Neural crest cell (in vitro differentiated cells): ENCODE measurements around the gene CEACAM20. TPM values are rescaled to one million over a fixed set of nuclear protein-coding genes. Genes with fewer than 3 reads are reported as not detected.

ENCODE experiments used
- DNase-seq: peaks from one replicate; pipeline ENCODE4 v3.0.0; 2021; ENCODE audit warnings: low read depth, mixed read lengths, low spot score
- H3K27ac Mint-ChIP-seq: one replicate; pipeline ENCODE4 v1.8.0; 2021; ENCODE audit warnings: mild to moderate bottlenecking, mixed read lengths; ENCODE audit not compliant: unreplicated experiment
- H3K27me3 Mint-ChIP-seq: 2 replicates; pipeline ENCODE4 v1.8.0; 2021; ENCODE audit warnings: low read depth, mild to moderate bottlenecking, mixed read lengths
- H3K36me3 Mint-ChIP-seq: 2 replicates; pipeline ENCODE4 v1.8.0; 2021; ENCODE audit warnings: low read depth, mild to moderate bottlenecking, mixed read lengths
- H3K4me1 Mint-ChIP-seq: 2 replicates; pipeline ENCODE4 v1.8.0; 2021; ENCODE audit warnings: mixed read lengths
- H3K4me3 Mint-ChIP-seq: one replicate; pipeline ENCODE4 v1.8.0; 2021; ENCODE audit warnings: mild to moderate bottlenecking, mixed read lengths
- H3K9me3 Mint-ChIP-seq: 2 replicates; pipeline ENCODE4 v1.8.0; 2021; ENCODE audit warnings: mixed read lengths
- CTCF ChIP-seq: fragments of 200-600 bp; sonication (generic); conservative IDR thresholded peaks from 2 replicates; pipeline ENCODE4 v1.5.0; 2021; ENCODE audit warnings: antibody characterized with exemption, mild to moderate bottlenecking
- total RNA-seq: library from RNA; stranded (reverse); gene quantifications from 2 replicates; pipeline ENCODE4 v1.2.1, GENCODE V29; 2021

CEACAM20 gene
- total RNA-seq, 1 donor from 2014 or later = not detected

GRCh38 chr19:44521370-44521769 is 8.1 kb downstream of the CEACAM20 start:
- Mint-ChIP-seq H3K4me3 (no peak overlapping the region), H3K36me3 (no peaks in the 10 kb centered on the region), H3K27ac (no peak overlapping the region), H3K4me1 (no peaks in the 10 kb centered on the region), H3K27me3 (peaks cover 17% of the 10 kb centered on the region), H3K9me3 (no peaks in the 10 kb centered on the region)
- no peak for TF ChIP-seq CTCF
- DNase-seq = no peak

DNA sequence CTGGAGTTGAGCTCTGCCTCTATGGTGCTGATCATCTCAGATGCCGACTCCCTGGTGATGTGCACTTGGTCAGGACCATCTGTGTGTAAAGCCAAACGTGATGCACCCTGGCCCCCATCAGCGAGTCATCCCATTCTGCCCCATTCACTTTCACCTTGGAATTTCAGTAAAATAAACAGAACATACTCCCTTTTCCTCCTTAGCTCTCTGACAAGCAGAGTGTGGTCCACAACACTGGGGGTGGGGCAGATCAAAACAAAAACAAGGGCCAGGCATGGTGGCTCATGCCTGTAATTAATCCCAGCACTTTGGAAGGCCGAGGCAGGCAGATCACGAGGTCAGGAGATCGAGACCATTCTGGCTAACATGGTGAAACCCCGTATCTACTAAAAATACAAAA is 12.3 kb downstream of the CEACAM20 start:
- H3K9me3 Mint-ChIP-seq = no peaks in the 10 kb centered on the region

GRCh38 chr19:44515907-44516306 is 13.6 kb downstream of the CEACAM20 start:
- H3K27ac Mint-ChIP-seq = no peak overlapping the region
- peaks cover 31% of the 10 kb centered on the region for H3K27me3 Mint-ChIP-seq
- no peaks in the 10 kb centered on the region for H3K9me3 Mint-ChIP-seq
- no peaks in the 10 kb centered on the region for H3K4me1 Mint-ChIP-seq
- no peak for TF ChIP-seq CTCF
- H3K36me3 Mint-ChIP-seq = no peaks in the 10 kb centered on the region
- H3K4me3 Mint-ChIP-seq = no peak overlapping the region
- DNase-seq = no peak

More for the DNA sequence above, 12.3 kb downstream of the CEACAM20 start:
- TF ChIP-seq CTCF = no peak
- no peaks in the 10 kb centered on the region for H3K4me1 Mint-ChIP-seq
- no peak overlapping the region for H3K4me3 Mint-ChIP-seq
- H3K27me3 Mint-ChIP-seq = peaks cover 20% of the 10 kb centered on the region
- no peak overlapping the region for H3K27ac Mint-ChIP-seq
- no peaks in the 10 kb centered on the region for H3K36me3 Mint-ChIP-seq
- no peak for DNase-seq

GRCh38 chr19:44515031-44515430 is 14.4 kb downstream of the CEACAM20 start:
- TF ChIP-seq CTCF = no peak
- Mint-ChIP-seq H3K27ac (no peak overlapping the region), H3K27me3 (peaks cover 40% of the 10 kb centered on the region), H3K36me3 (no peaks in the 10 kb centered on the region), H3K4me3 (no peak overlapping the region), H3K9me3 (no peaks in the 10 kb centered on the region), H3K4me1 (no peaks in the 10 kb centered on the region)
- no peak for DNase-seq

DNA sequence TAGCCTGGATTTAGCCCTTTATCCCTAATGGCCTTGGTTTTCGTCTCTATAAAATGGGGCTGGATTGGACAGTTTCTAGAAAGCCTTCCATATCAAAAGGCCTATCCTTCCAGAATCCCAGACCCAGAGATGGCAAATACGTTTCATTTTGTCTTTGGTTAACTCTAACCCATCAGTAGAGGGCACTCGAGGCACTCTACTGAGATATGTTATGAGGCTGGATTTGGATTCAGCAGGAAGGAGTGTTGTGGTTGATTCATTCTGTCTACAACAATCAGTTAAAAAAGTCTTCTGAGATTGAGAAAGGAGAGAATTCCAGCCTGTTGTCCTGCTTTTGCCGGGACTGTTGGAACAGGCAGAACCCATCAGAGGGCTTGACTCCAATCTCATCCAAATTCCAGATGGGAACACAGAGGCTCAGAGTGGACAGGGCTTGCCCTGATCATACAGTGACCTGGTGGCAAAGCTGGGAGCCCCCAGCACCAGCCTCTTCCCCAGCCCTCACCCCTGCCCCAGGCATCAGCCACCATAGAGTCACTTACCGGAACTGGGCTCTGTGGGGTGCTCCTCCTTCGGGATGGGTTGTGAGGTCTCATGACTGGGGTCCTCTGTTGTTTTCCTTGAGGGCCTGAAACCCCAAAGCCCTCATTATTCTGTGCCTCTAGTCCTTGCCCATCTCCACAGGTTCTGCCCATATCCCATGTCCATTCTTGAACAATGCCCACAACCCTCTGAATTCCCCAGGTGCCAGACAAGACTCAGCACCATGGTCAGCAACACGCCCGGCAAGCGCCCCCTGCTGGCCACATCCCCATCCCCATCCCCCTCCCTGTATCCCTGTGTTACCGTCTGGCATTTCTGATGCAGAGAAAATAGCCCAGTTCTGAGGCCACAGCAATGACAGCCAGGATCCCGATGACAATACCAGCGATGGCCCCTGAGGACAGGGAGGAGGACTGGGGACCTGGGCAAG is 16.9 kb downstream of the CEACAM20 start:
- peaks cover 3% of the 10 kb centered on the region for H3K9me3 Mint-ChIP-seq
- H3K36me3 Mint-ChIP-seq = no peaks in the 10 kb centered on the region
- H3K27ac Mint-ChIP-seq = no peak overlapping the region
- DNase-seq = peak; percentile 59
- H3K4me1 Mint-ChIP-seq = no peaks in the 10 kb centered on the region
- H3K4me3 Mint-ChIP-seq = no peak overlapping the region
- H3K27me3 Mint-ChIP-seq = peaks cover 64% of the 10 kb centered on the region
- peak; percentile 64 for TF ChIP-seq CTCF
